Measurements from ENCODE around the gene WDR72.
A peak's percentile ranks its signal among the peaks of the same experiment; 100 is the strongest.

The WDR72 gene

DNA sequence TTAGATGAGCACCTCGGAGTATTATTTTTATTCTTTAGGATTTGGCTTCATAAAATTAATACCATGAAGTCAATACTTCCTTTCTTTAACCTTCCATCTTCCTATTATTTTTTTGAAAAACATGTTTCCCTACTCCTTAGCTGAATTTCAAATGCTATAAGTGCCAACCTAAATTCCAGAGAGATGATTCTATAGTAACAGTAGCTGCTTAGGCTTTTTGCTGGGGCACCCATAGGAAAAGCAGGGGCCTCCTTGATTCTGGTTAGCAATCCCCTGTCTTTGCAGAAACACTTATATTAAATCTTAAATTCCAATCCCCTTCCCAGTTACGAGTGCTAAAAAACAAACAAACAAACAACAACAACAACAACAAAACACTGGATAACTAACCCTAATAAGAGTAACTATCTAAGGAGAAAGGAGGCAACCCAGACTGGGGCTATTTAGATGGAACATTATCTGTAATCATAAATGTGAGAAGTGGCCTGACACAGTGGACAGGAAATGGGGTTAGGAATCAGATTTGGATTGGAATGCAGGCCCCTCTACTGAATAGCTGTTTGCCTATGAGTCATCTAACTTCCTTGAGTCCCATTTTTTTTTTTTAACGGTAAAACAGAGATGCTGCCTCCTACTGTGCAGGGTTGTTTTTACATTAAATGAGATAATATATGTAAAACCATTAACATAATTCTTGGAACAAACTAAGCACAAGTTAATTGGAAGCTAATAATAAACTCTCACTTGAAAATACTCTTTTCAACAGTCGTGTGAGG is 148.1 kb downstream of the WDR72 start:
- no peak for DNase-seq
- intact Hi-C loops (cut with DNase I): no loop called here

DNA sequence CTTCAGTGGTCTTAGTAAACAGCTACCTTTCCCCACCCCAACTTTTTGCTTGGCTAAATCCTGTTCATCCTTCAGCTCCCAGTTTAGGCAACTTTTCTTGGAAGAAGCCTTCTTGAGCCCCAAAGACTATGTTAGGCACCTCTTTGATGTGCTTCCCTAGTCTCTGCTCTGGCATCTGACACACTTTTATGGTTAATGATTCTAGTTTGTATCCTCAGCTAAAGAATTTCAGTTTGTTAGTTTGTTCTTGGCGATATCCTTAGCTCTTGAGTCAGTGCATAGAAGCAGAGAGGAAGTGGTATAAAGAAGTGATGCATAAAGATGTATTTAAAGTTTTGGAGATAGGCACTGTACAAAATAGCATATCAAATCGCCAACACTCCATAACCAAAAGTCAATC is 168.4 kb downstream of the WDR72 start:
- intact Hi-C loops (cut with DNase I): no loop called here
- DNase-seq: no peak

DNA sequence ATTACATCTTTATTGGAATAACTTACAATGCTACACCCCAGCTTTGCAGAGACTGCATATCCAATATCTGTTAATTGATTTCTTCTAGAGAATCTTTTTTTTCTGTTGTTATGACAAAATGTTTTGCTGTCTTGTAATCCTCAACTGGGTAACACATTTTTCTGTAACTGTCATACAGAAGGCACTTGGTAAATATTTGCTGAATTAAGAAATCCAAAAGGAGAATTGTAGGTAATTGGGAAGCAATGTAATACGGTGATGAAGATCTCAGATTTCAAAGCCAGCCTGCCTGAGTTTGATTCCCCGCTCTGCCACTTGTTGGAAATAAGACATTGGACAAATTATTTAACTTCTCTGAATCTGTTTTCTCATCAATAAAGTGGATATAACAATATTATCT is 169.1 kb downstream of the WDR72 start:
- intact Hi-C loops (cut with DNase I): no loop called here
- DNase-seq: no peak

DNA sequence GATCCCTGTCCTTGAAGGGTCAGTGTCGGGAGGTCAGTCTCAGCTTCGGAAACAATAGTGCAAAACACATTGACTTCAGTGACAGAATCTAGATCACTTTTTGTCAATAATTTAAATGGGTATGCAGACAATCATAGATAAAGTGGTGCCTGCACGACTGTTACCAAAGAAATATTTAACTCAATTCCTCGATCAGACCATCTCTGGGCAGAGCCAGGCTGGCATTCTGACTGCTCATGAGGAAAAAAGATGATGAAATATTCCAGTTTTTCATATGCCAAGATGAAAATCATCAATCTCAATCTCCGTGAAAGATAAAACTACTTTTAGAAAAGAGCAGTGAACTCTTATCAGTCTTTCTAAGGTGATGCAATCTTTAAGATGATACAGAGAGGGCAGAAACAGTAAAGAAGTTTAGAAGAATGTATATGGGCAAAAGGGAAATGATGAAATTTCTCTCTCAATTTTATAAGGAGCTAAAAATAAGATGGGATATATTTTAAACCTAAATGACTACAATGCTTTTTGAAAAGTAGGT is 169.9 kb downstream of the WDR72 start:
- intact Hi-C loops (cut with DNase I): no loop called here
- DNase-seq: no peak

DNA sequence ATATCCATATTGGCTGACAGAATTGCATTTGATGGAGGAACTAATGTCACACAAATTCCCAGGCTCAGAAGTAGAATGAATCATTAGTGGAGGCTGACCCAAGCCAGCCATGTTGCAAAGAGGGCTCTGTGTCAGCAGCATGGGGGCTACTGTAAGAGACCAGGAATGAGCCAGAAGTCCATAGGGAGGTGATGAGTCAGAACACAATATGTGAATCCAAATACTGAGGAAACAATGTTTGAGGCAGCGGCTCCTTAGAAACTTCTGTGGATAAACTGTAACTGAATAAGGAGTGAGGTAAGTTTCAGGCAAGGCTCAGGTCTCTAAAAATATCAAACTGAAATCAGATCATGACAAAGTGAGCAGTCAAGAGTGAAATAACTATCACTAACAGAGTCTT is 170.7 kb downstream of the WDR72 start:
- no peak for DNase-seq
- intact Hi-C loops (cut with DNase I): no loop called here

DNA sequence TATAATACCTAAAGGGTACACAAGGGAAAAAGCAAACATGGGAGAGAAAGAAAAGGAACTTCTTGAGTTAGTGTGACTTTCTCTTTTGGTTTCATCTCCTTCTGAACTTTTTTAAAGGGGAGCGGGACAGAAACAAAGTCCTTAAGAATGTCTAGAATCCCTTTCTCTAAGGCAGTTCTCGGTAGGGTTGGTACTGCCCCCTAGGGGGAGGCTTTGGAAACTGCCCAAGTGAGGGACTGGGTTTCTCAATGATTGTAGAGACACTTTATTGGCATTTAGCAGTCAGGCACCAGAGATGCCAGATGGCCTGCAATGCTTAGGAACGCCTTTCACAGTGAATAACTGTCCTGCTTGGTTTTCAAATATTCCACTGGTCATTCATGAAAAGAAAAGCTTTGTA is 172.7 kb downstream of the WDR72 start:
- peak in 6 of 10 donors; percentile 10 to 87 (median 30) for DNase-seq
- intact Hi-C loops (cut with DNase I): no loop called here

DNA sequence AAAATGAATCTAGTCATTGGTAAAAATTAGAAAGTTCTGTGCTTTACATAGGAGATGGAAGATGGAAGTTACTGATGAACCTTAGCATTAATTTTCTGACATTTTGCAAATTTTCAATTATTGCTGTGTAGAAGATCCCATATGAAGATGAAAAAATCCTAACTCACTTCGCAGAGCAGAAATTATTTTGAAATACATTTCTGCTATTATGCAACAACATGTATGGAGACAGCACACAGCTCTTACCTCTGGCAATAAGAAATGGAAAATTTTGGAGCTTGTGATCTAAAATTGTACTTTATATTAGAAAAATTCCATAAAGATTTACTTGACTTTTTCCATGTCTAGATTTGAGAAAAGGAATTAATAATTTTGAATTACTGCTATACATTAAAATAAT is 177.9 kb downstream of the WDR72 start:
- intact Hi-C loops (cut with DNase I): no loop called here
- no peak for DNase-seq

DNA sequence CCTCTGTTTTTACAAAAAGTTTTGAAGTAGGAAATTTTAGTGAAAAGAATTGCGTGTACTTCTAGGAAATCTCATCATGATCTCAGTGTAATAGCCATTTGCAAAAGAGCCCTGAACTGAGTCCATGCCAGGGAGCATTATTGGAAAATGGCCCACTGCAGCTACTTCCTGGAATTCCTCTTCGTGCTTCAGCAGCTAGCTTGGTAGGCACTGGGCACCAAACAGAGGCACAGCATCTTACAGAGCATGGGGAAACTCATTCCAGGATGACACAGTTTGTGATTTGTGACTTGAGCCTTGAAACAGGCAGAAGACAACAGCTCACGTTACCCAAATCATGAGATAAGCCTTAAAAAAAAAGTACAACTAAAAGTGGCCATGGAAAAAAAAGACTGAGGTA is 179.1 kb downstream of the WDR72 start:
- peak in 3 of 10 donors; percentile 16 to 60 (median 17) for DNase-seq
- intact Hi-C loops (cut with DNase I): no loop called here

DNA sequence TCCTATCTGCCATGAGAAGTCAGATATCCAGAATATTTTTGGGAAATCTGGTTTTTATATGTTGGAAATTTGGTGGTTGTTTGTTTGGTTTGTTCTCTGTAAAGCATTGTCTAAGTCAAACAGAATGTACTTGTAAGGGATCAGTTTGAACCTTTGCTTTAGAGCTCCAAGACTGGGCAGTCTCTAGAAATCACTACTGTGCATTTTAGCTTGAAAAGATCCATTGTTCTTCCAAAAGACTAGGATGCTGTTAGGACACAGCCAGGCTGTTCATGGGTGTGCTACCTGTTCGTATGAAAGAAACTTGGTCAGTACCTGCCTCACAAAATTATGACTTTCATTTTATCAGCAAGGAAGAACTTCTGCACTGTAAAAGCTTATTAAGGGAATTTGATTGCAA is 182.6 kb downstream of the WDR72 start:
- intact Hi-C loops (cut with DNase I): no loop called here
- no peak for DNase-seq

DNA sequence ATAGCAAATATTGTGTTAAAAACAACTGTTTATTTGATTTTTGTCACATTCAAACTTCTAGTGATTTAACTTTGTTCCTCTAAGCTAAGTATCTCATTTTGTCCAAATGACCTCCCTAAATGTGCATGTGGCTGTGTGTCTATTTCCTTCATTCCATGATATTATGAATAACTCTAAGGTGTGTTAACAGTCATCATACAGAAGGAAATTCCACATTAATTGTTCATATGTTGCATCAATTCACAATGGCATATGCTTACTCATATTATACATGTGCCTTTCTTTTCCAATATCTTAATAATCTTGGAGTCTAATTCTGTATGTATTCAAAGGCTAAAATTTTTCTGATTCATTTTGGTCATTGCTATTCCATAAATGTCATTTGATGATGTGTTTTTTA is 186.4 kb downstream of the WDR72 start:
- no peak for DNase-seq
- intact Hi-C loops (cut with DNase I): no loop called here

DNA sequence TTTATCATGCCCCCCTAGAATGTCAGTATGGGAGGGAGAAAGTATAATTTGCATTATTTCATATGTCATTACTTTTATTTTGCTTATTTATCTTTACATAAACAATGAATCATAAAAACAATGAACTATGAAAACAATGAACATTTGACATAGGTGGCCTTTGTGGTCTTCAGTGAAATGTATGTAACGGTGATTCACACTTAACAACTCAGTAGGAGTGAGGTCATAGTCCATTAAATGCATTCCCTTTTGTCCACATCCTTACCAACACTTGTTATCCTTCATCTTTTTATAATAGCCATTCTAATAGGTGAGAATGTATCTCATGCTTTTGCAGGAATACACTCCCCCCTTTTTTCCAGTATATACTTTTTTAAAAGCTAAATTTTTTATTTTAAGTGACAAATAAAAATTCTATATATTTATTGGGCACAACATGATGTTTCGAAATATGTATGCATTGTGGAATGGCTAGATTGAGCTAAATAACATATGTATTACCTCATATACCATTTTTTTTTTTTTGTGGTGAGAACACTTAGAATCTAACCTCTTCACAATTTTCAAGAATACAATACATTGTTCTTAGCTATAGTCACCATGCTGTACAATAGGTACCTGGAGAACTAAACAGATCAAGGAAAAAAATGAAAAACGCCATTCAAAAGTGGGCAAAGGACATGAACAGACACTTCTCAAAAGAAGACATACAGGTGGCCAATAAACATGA is 189.5 kb downstream of the WDR72 start:
- DNase-seq: no peak
- intact Hi-C loops (cut with DNase I): loop anchor here (10.0 kb wide), 1 partner anchor 55 kb away; no protein-coding TSS in a partner anchor

DNA sequence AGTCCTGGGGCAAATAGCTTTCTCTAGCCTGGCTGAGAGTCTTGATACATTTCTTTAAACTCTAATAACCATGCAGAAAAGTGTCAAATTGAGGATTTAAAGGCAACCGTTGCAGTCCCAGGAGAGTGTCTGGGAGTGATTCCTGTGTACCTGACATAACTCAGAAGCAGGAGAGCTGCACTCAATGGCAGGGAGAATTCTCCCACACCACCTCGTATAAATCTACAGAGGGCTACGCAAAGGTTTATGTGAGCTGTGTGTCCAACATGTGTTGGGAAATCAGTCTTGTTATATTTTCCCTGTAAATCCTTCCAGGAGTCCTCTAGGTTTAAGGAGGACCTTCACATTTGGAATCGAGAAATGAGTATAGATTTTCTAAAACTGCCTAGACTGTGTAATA is 192.6 kb downstream of the WDR72 start:
- intact Hi-C loops (cut with DNase I): loop anchor here (10.0 kb wide), 1 partner anchor 58 kb away; no protein-coding TSS in a partner anchor

DNA sequence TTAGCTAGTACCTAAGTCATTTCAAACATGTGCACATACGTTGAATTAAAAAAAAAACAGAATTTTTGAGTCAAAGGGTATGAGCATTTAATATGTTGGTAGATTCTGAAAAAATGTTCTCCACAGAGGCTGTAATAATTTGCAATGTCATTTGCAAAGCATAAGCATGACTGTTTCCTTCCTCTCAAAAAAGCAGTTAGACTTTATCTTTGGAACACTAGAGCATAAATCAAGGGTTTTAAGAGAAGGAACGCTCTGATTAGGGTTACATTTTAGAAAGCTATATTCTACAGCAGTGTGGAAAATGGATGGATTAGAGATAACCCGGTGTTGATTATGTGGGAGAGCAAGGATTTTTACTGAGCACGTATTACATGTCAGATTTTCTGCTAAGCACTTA is 193.7 kb downstream of the WDR72 start:
- intact Hi-C loops (cut with DNase I): loop anchor here (10.0 kb wide), 1 partner anchor 59 kb away; no protein-coding TSS in a partner anchor
- DNase-seq: no peak

More for the DNA sequence above, 192.6 kb downstream of the WDR72 start:
- DNase-seq: no peak

DNA sequence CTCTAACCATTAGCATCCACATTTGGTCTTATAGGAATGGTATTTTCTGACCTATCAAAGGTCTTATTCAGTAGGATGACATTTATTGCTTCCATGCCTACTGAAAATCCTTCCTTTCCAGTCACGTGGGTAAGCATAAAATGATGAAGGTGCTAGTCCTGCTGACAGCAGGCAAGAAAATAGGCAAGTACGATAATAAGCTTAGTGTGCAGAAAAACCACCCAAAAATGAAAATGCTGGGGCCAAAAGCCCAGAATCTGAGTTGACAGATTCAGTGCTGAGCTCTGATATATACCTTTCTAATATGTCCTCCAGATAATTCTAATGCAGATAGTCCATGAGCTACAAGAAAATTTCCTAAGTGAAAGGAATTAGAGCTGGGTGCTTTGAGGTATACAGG is 194.8 kb downstream of the WDR72 start:
- DNase-seq: no peak
- intact Hi-C loops (cut with DNase I): loop anchor here (10.0 kb wide), 1 partner anchor 60 kb away; no protein-coding TSS in a partner anchor

DNA sequence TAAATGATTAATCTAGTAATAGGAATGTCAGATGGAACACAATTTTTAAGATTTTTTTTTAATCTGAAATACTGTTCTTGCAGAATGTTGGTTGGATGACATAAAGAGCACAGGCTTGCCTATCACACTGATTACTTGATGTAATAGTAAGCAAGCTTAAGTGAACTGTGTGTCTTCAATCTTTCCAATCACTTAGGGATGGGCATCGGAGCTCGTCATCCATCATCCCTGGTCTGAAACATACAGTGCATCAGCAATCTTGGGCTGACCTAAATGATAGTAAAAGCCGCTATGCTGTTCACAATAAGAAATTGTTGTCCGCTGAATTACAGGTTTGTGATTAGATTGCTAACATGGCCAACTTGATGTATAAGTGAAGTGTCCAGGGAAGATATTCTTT is 195.8 kb downstream of the WDR72 start:
- intact Hi-C loops (cut with DNase I): loop anchor here (10.0 kb wide), 1 partner anchor 61 kb away; no protein-coding TSS in a partner anchor
- no peak for DNase-seq

DNA sequence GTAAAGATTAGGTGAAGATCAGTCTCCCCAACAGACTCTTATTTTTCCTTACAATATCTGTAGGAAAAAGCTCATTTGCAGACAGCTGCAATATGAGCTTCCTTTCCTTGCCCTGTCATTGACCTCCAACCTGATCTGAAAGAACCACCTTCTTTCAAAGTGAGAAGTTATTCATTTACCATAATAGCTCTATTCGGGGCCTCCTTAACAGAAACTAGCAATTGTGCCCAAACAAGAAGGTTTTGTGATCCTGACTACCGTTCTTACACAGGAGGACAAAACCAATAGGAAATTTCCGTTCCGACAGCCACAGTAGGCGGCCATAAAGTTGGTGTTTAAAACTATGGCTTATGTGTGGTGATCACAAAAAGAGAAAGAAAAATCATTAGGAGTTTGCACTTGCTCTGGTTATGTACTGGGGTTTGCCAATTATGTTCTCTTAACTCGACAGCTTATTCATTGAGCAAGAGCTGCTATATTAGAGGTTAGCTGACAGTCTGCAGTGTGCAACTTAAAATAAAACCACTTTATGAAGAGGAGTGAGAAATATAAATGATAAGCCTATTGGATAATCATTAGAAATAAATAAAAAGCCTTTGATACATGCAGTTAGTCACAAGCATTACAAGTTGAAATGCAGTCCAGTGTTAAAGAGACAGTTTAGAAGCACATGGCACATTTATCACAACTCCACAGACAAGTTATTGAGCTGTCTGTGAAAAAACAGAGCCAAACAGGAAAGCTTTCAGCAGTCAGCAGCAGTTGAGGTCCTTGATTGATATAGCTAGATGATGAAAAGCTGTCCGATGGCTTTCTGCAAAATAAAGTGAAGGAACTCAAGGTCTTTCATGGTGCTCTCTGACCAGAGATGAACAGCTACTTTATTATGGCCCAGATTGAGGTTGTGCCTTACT is 199.8 kb downstream of the WDR72 start:
- DNase-seq: no peak
- intact Hi-C loops (cut with DNase I): loop anchor here (10.0 kb wide), 1 partner anchor 65 kb away; no protein-coding TSS in a partner anchor

DNA sequence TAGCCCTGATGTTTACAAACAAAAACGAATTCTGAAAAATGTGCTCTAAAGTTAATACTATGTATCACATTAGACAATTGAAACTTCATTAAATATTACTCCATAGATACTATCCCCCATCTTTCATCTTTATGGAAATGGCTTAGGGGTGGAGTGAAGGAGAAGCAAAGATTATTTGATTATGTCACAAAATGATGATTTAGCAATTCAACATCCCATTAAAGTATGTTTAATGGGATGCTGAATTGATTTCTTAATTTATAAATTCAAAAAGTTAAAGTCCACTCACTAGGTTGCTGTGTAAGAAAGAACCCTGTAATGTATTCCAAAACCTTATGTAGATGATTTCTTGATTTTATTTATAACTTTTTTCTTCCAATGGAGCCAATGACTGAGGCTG is 201.1 kb downstream of the WDR72 start:
- DNase-seq: no peak
- intact Hi-C loops (cut with DNase I): no loop called here

DNA sequence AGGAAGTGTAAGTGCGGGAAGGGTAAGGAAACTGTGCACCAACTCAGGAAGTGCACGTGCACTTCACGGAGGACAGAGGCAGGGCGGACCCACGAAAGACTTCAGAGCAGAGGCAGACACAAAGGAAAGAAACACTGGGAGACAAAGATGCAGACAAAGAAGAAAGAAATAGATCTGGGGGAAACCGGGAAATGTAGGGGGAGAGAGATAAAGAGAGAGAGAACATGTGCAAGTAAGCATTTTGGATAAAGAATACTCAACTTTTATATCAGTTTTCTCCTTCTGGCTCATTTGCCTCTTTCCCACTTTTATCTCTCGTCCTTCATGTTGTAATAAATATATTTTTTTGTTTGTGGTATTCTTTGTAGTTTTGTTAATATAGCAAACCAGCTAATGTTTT is 204.2 kb downstream of the WDR72 start:
- intact Hi-C loops (cut with DNase I): no loop called here
- DNase-seq: no peak

DNA sequence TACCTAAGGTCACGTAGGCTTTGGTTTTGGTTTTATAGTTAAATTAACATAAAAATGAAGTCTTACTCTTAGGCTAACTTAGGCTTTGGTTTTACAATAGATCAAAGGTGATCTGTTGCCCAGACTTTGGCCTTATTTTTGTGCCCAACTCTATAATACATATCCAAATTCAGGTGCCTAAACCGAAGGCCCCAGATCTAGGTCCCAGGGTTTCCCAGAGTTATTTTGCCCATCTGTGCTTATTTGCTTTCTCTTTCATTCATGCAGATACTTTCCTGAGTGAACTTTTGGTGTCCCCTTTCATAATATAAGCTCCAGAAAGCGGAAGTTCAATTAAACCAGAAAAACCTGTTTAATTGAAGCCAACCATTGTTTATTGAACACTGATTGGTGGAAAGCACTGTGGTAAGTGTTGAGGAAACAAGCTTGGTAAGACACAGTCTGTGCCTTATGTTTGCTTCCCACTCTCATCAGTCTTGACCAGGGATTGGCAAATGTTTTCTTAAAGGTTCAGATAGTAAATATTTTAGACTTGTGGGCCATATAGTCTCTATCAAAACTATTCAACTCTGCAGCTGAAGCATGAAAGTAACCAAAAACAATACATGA is 209.7 kb downstream of the WDR72 start:
- intact Hi-C loops (cut with DNase I): no loop called here

DNA sequence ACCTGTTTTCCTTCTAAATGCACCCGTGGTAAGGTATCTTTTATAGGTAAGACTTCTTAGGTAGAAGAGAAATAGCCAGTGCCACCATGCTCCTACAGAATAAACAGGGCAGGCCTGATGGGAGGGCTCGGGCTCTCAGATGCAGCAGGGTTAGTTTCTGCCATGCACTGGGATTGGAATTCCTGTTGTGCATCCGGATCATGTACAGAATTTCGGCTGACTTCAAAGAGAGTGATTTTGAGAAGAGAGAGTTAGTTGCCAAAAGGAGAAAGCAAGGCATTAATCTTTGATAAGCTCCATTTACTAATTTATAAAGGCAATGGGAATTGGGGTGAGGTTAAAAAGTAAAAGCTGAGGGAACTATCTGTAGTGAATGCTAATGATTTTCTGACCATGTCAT is 211.2 kb downstream of the WDR72 start:
- intact Hi-C loops (cut with DNase I): no loop called here
- DNase-seq: no peak

More for the DNA sequence above, 209.7 kb downstream of the WDR72 start:
- DNase-seq: no peak
